Effector CD8-positive, alpha-beta T cell (primary cell): ENCODE measurements around the gene DLD.
"Not testable (repeated sequence)": the region's sequence is repeated elsewhere in the genome, so short reads cannot be mapped to it uniquely, and the experiment has no call there.

Experiments
- DNase-seq: peaks from one replicate; lab custom pipeline; 2025; lab: John Stamatoyannopoulos, UW
- total RNA-seq, 4 experiments: gene quantifications; one replicate each; lab custom pipeline; 2026; lab: John Stamatoyannopoulos, UW

DLD gene
- total RNA-seq = 51.3 to 67.4 (median 60.2) reads per million in 4 experiments

- DNase-seq = peak; percentile 91
Measured at GRCh38 chr7:107890962-107891635, at the start of gene DLD. TSS of gene DLD (plus strand) at chr7:107891183. CDS start at chr7:107891251, 68 bp downstream.

GRCh38 chr7:107842213-107842612 lies 48.8 kb upstream of the DLD start:
- no peak for DNase-seq

- DNase-seq = no peak
Measured at GRCh38 chr7:107843184-107843583, 47.8 kb upstream of the DLD start.

- DNase-seq = no peak
Measured at GRCh38 chr7:107846324-107846723, 44.7 kb upstream of the DLD start.

- no peak for DNase-seq
Measured at GRCh38 chr7:107847168-107847835, 43.7 kb upstream of the DLD start.

- not testable (repeated sequence) for DNase-seq
Measured at GRCh38 chr7:107847836-107848175, 43.2 kb upstream of the DLD start.

- not testable (repeated sequence) for DNase-seq
Measured at GRCh38 chr7:107848211-107848610, 42.8 kb upstream of the DLD start.

- DNase-seq = no peak
Measured at GRCh38 chr7:107850216-107850615, 40.8 kb upstream of the DLD start.

GRCh38 chr7:107850643-107851042 lies 40.3 kb upstream of the DLD start:
- DNase-seq = no peak

- no peak for DNase-seq
Measured at GRCh38 chr7:107854454-107854853, 36.5 kb upstream of the DLD start.

- no peak for DNase-seq
Measured at GRCh38 chr7:107854989-107855388, 36.0 kb upstream of the DLD start.

- DNase-seq = no peak
Measured at GRCh38 chr7:107856806-107857540, 34.0 kb upstream of the DLD start.

- DNase-seq = no peak
Measured at GRCh38 chr7:107857541-107857912, 33.5 kb upstream of the DLD start.

- no peak for DNase-seq
Measured at GRCh38 chr7:107858280-107858679, 32.7 kb upstream of the DLD start.

GRCh38 chr7:107860279-107860961 lies 30.6 kb upstream of the DLD start:
- DNase-seq = no peak

- no peak for DNase-seq
Measured at GRCh38 chr7:107860981-107861652, 29.9 kb upstream of the DLD start.

GRCh38 chr7:107865956-107866775 lies 24.8 kb upstream of the DLD start:
- no peak for DNase-seq

GRCh38 chr7:107867858-107868466 lies 23.0 kb upstream of the DLD start:
- DNase-seq = no peak

GRCh38 chr7:107870427-107871000 lies 20.5 kb upstream of the DLD start:
- no peak for DNase-seq

GRCh38 chr7:107874111-107874510 lies 16.9 kb upstream of the DLD start:
- no peak for DNase-seq
